ENCODE data around the gene FNDC10.
"Not testable (repeated sequence)": the region's sequence is repeated elsewhere in the genome, so short reads cannot be mapped to it uniquely, and the experiment has no call there.

The FNDC10 gene

DNA sequence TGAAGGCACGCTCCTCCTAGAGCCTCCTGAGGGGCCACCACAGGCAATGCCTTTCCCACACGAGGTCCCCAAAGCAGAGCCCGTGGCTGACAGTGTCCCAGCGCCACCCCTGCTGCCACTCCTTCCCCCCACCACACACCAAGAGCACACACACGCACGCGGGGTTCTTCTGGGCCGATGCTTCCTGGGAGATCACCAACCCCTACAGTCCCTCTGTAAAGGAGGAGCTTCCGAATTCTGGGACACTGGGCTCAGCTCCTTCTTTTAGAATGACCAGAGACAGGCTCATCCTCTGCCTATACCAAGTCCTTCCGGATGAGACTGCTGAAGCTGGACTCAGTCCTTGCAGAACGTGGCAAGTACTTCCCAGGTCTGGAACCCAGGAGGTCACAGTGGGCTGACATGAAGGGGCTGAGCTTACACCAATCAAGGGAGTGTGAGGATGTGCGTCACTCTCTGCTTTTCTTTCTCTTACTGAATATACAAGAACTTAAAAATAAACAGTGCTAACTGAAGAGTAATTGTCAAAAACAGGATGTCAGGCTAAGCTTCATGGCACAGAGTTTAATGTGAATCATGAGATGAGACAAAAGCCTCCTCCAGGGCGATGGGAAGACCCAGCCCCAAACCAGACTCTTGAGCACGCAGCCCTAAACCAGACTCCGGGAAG lies 38.0 kb downstream of the FNDC10 start:
- DNase-seq (ENCODE audit: low read depth): no peak
- TF ChIP-seq POLR2A (IDR thresholded peaks at IDR 0.05; ENCODE audit: extremely low read depth, insufficient read length) (no peak), MAX (IDR thresholded peaks at IDR 0.05; ENCODE audit: low read depth, low read length) (no peak), MYC (IDR thresholded peaks at IDR 0.05; ENCODE audit: low read depth, low read length) (no peak)
- TF ChIP-seq, protein P1, sequence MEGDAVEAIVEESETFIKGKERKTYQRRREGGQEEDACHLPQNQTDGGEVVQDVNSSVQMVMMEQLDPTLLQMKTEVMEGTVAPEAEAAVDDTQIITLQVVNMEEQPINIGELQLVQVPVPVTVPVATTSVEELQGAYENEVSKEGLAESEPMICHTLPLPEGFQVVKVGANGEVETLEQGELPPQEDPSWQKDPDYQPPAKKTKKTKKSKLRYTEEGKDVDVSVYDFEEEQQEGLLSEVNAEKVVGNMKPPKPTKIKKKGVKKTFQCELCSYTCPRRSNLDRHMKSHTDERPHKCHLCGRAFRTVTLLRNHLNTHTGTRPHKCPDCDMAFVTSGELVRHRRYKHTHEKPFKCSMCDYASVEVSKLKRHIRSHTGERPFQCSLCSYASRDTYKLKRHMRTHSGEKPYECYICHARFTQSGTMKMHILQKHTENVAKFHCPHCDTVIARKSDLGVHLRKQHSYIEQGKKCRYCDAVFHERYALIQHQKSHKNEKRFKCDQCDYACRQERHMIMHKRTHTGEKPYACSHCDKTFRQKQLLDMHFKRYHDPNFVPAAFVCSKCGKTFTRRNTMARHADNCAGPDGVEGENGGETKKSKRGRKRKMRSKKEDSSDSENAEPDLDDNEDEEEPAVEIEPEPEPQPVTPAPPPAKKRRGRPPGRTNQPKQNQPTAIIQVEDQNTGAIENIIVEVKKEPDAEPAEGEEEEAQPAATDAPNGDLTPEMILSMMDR (IDR thresholded peaks at IDR 0.05; ENCODE audit: low read depth, low read length): no peak
- no peak overlapping the region for H3K4me3 ChIP-seq (ENCODE audit: low read depth, low read length)

DNA sequence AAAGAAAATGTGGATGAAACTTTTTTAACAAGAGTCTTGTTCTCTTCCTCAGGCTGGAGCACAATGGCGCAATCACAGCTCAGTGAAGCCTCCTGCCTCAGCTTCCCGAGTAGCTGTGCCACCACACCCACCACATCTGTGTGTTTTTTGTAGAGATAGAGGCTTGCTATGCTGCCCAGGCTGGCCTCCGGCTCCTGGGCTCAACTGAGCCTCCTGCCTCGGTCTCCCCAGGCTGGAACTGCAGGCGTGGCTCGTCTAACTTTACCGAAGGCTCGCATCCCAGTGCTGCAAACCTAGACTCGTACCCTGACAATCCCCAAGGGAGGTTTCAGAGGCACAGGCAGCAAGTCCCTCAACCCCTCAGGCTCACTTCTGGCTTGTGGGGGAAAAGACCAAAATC lies 39.8 kb downstream of the FNDC10 start:
- no peak overlapping the region for H3K4me3 ChIP-seq (ENCODE audit: low read depth, low read length)
- no peak for TF ChIP-seq MAX (IDR thresholded peaks at IDR 0.05; ENCODE audit: low read depth, low read length)
- peak; percentile 13 for DNase-seq (ENCODE audit: low read depth)

- TF ChIP-seq MYC (IDR thresholded peaks at IDR 0.05; ENCODE audit: low read depth, low read length) (no peak), MAX (IDR thresholded peaks at IDR 0.05; ENCODE audit: low read depth, low read length) (no peak), POLR2A (IDR thresholded peaks at IDR 0.05; ENCODE audit: extremely low read depth, insufficient read length) (no peak)
- TF ChIP-seq, protein P1 (IDR thresholded peaks at IDR 0.05; ENCODE audit: low read depth, low read length): no peak
- no peak for DNase-seq (ENCODE audit: low read depth)
These were observed 40.9 kb downstream of the FNDC10 start for GRCh38 chr1:1559066-1559465.

GRCh38 chr1:1558591-1558990 lies 41.3 kb downstream of the FNDC10 start:
- TF ChIP-seq MYC (IDR thresholded peaks at IDR 0.05; ENCODE audit: low read depth, low read length) (no peak), MAX (IDR thresholded peaks at IDR 0.05; ENCODE audit: low read depth, low read length) (no peak), POLR2A (IDR thresholded peaks at IDR 0.05; ENCODE audit: extremely low read depth, insufficient read length) (no peak)
- TF ChIP-seq, protein P1 (IDR thresholded peaks at IDR 0.05; ENCODE audit: low read depth, low read length): no peak
- H3K4me3 ChIP-seq (ENCODE audit: low read depth, low read length): no peak overlapping the region
- no peak for DNase-seq (ENCODE audit: low read depth)

More at GRCh38 chr1:1559066-1559465, 40.9 kb downstream of the FNDC10 start:
- no peak overlapping the region for H3K4me3 ChIP-seq (ENCODE audit: low read depth, low read length)

GRCh38 chr1:1557688-1558087 lies 42.2 kb downstream of the FNDC10 start:
- not testable (repeated sequence) for H3K4me3 ChIP-seq (ENCODE audit: low read depth, low read length); DNase-seq (ENCODE audit: low read depth)

GRCh38 chr1:1556961-1557360 lies 43.0 kb downstream of the FNDC10 start:
- not testable (repeated sequence) for DNase-seq (ENCODE audit: low read depth); H3K4me3 ChIP-seq (ENCODE audit: low read depth, low read length)

- TF ChIP-seq POLR2A (IDR thresholded peaks at IDR 0.05; ENCODE audit: extremely low read depth, insufficient read length) (no peak), MYC (IDR thresholded peaks at IDR 0.05; ENCODE audit: low read depth, low read length) (no peak), MAX (IDR thresholded peaks at IDR 0.05; ENCODE audit: low read depth, low read length) (no peak)
- TF ChIP-seq, protein P1 (IDR thresholded peaks at IDR 0.05; ENCODE audit: low read depth, low read length): no peak
- DNase-seq (ENCODE audit: low read depth): no peak
- no peak overlapping the region for H3K4me3 ChIP-seq (ENCODE audit: low read depth, low read length)
These were observed 43.4 kb downstream of the FNDC10 start for GRCh38 chr1:1556505-1556904.

Measured in NB4 (cell line).